Stimulated activated naive CD4-positive, alpha-beta T cell treated with Interleukin-2 at 50 U/mL for 16 hours (primary cell): ENCODE results near the gene ODF2.
"Not testable (repeated sequence)": the region's sequence is repeated elsewhere in the genome, so short reads cannot be mapped to it uniquely, and the experiment has no call there.

Experiments
- DNase-seq: peaks from one replicate; lab custom pipeline; 2025; lab: John Stamatoyannopoulos, UW

The ODF2 gene

DNA sequence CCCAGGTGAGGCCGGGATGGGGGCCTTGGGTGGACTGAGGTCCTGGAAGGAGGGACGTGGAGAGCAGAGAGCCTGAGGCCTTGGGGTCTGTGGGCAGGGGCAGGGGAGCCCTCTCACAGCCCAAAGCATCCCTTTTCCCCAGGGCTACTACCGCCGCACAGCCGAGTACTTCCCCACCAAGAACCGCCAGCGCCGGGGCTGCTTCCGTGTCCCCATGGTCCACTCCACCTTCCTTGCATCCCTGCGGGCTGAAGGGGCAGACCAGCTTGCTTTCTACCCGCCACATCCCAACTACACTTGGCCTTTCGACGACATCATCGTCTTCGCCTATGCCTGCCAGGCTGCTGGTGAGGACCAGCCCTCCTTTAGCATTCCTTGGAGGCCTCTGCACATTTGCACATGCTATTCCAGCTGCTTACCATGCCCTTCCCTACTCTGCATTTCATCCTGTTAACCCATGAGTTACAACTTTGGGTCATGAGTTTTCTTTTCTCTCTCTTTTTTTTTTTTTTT, 31.5 kb upstream of the ODF2 start:
- no peak for DNase-seq

DNA sequence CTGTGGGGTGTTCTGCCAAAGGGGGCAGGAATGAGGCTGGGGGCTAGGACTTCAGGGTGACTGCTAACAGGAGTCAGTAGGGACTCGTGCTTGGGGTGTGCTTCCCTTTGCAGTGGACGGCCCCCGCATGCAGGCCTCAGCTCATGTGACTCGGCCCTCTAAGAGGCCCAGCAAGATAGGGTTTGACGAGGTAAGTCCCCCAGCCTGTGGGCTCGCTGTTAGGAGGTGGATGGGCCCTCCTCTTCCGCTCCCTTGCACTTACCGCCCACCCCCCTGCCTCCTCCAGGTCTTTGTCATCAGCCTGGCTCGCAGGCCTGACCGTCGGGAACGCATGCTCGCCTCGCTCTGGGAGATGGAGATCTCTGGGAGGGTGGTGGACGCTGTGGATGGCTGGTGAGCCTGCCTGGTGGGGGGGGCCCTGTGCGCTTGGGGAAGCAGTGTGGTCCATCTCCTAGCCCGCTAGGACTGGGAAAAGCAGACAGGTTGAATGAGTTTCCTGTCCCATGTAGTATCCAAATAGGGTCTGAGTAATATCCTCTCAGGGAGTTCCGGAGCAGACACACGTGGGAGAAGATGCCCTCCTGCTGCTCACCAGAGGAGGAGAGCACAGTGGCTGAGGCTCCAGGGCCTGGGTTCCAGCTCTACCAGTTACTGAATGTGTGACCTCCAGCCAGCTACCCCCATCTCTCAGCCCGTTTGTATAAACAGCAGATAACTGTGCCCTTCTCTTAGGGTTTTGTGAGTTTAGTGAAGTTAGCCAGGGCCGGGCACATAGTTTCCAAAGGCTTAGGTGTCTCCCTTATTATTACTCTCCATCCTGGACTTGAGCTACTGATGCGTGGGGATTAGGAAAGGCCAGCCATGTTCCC, 26.9 kb upstream of the ODF2 start:
- DNase-seq = no peak

DNA sequence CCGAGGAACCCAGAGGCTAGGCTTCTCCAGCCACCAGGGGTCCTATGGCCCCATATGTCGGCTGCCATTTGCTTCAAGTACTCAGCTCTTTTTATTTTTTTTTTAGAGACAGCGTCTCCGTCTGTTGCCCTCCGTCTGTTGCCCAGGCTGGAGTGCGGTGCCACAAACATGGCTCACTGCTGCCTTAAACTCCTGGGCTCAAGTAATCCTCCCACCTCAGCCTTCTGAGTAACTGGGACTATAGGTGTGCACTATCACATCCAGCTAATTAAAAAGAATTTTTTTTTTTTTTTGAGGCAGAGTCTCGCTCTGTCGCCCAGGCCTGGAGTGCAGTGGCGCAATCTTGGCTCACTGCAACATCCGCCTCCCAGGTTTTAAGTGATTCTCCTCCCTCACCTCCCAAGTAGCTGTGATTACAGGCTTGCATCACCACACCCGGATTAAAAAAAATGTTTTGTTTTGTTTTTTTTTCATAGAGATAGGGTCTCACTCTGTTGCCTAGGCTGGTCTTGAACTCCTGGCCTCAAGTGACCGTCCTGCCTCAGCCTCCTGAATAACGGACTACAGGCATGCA, 26.2 kb upstream of the ODF2 start:
- DNase-seq = no peak

DNA sequence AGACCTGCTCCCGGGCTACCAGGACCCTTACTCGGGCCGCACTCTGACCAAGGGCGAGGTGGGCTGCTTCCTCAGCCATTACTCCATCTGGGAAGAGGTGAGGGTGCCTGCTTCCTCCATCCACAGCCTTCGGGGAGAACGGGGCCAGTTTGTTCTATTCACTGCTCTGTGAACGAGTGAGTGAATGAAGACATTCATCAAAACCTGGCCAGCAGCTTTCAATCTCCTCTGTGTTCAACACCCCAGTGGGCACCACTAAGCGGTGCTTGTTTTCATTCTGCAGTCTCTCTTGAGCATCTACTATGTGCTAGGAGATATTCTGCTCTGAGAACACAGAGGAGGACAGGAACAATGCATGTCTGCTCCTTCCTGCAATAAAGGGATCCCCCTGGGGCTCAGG, 24.6 kb upstream of the ODF2 start:
- DNase-seq = no peak

DNA sequence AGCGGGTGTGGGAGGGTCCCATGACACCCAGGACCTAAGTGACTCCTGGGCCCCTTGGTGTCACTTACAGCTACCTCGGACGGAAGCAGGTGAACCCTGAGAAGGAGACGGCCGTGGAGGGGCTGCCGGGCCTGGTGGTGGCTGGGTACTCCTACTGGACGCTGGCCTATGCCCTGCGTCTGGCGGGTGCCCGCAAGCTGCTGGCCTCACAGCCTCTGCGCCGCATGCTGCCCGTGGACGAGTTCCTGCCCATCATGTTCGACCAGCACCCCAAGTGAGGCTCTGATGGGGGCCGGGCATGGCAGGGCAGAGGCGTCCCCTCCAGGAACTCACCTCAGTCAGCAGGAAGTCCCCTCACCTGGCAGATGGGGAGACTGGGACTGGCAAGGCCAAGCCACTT, 21.5 kb upstream of the ODF2 start:
- DNase-seq = no peak

DNA sequence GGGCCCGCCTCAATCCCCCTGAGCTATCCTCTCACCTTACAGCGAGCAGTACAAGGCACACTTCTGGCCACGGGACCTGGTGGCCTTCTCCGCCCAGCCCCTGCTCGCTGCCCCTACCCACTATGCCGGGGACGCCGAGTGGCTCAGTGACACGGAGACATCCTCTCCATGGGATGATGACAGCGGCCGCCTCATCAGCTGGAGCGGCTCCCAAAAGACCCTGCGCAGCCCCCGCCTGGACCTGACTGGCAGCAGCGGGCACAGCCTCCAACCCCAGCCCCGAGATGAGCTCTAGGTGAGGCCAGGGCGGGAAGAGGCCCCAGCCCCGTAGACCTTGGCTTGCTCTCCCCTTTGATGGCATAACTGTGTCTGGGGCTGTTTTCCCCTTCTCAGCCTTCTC, 20.2 kb upstream of the ODF2 start:
- DNase-seq = no peak

DNA sequence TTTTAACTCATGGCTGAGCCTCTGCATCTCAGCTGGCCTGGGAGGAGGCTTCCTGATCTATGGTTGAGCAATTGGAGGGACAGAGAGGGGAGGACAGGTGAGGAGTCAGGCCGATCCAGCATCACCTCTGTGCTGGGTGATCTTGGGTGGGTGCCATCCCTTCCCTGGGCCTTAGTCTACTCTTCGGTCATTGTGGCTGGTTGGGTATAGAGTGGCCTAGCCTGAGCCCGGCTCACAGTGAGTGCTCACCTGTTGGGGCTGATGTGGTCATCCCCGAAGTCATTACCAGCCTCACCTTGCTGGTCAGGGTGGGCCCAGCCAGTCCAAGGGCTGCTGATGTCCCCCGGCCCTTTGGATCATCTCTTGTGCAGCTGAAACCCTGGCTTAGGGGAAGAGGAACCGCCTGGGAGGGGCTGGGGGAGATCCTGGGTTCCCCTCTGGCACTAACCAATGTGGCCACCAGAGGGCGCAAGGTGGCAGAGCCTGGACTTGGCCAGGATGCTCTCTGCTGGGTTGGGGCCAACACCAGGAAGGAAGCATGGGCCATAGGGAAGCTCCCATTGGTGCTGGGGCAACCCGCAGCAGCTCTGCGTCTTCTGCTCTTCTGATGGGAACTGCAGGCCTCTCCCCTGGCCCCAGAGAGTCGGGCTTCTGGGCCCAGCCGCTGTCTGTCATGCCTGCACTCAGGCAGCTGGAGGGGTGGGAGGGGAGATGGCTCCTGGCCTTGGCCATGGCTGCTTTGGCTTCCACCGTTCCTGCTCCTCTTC, 17.3 kb upstream of the ODF2 start:
- peak; percentile 71 for DNase-seq

DNA sequence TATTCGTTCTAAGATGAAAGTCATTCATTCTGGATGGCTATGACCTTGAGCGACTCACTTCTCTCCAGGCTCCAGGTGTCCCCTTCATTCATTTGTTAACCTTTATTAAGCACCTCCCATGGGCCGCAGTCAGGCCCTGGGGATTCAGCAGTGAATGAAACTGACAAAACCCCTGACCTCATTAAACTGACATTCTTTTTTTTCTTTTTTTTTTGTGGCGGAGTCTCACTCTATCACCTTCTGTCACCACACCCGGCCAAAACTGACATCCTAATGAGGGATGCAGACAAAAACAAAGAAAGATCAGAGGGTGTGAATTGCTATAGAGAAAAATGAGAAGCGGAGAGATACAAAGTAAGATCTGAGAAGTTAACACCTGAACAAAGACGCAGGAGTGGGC, 16.5 kb upstream of the ODF2 start:
- DNase-seq = no peak

DNA sequence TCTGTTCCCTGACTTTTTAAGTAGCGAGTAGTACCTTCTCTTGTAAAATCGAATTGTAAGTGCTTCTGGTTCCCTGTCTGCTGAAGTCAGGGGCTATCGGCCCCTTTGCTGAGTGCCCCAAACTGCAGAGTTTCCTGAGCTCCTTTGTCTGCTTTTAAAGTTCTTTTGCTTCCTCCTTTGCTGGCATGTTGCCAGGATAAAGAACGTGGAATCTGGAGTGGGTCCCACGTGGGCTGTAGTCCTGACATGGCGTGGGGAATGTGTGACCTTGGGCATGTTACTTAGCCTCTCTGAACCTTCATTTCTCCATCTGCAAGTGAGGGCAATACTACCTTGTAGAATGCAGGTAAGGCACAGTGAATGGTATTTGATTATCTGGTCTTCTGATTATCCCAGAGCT, 13.7 kb upstream of the ODF2 start:
- DNase-seq = no peak

DNA sequence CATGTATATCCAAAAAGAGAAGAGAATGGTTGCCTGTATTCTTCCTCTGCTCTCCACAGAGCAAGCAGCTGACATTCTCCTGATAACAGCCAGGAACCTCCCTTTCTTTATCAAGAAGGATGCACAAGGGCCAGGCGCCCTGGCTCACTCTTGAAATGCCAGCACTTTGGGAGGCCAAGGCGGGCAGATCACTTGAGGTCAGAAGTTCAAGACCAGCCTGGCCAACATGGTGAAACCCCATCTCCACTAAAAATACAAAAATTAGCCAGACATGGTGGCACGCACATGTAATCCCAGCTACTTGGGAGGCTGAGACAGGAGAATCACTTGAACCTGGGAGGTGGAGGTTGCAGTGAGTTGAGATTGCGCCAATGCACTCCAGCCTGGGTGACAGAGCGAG, 9.3 kb upstream of the ODF2 start:
- DNase-seq = not testable (repeated sequence)

DNA sequence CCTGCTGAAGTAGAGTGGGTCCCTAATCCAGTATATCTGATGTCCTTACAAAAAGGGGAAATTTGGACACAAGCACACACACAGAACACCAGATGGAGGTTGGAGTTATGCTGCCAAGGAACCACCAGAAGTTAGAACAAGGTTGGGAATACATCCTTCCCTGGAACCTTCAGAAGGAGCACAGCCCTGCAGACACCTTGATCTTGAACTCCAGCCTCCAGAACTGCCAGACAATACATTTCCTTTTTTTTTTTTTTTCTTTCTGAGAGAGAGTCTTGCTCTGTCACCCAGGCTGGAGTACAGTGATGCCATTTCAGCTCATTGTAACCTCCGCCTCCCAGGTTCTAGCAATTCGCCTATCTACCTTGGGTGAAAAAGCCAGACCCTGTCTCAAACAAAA, 7.1 kb upstream of the ODF2 start:
- DNase-seq = no peak

DNA sequence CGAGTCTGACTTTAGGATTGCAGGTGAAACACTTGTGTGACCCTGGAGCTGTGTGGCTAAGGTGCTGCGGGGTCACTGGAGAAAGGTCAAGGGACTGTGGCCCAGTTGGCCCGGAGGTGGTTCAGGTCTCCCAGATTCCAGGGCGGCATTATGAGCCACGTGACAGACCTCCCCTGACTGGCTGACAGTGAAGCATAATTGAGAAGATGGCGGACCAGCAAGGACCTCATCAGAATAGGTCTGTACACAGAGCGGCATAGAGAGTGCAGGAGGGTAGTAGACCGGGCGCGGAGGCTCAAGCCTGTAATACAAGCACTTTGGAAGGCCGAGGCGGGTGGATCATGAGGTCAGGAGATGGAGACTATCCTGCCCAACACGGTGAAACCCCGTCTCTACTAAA, 815 bp upstream of the ODF2 start:
- no peak for DNase-seq

DNA sequence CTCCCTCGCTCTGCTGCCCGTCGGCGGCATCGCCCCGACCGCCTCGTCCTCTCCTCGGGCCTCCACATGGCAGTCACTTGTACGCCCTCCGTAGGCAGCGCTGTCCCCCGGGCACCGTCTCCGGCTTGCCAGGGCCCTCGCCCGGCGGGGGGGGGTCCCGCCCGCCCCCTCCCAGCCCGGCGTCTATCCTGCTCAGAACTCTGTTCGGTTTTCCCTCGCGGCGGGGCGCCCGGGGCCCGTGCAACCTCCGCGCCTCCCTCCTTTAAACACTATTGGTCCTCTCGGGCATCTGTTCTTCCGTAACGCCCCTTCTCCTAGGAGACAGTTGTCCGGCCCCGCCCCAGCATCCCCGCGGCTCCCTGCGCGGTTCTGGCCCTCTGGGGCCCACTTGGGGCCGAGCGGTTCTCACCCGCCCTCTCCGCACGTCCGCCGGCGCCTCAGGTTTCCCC, 831 bp downstream of the ODF2 start:
- peak; percentile 67 for DNase-seq

DNA sequence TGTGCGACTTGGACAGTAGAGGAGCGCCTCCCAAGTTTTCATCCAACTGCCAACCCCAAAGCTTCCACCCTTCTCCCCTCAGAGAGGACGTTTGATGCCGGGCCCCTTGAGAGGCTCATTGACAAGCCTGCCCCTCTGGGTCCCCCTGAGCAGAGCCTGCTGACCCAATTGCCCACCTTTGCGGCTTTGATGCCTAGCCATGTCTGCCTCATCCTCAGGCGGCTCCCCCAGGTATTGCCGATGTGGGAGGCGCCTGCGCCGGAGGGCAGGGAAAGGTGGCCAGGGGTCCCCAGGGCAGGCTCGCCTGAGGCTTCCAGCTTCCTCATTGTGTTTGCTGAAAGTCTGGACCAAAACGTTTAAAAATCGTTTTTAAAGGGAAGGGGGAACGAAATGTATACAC, 1.4 kb downstream of the ODF2 start:
- no peak for DNase-seq

DNA sequence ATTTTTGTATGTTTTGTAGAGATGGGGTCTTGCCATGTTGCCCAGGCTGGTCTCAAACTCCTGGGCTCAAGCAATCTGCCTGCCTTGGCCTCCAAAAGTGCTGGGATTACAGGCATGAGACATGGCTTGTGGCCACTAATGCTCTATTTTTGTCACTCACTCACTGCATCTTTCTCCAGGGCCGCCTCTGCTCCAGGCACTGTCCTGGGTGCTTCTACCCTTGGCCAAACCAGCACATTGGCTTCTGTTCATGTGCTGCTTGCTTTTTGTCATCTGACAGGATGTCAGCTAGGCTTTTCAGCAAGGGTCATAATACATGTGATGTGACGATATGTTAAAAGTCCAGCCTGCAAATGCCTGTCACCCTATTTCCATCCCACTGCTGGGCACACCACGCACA, 3.2 kb downstream of the ODF2 start:
- no peak for DNase-seq

DNA sequence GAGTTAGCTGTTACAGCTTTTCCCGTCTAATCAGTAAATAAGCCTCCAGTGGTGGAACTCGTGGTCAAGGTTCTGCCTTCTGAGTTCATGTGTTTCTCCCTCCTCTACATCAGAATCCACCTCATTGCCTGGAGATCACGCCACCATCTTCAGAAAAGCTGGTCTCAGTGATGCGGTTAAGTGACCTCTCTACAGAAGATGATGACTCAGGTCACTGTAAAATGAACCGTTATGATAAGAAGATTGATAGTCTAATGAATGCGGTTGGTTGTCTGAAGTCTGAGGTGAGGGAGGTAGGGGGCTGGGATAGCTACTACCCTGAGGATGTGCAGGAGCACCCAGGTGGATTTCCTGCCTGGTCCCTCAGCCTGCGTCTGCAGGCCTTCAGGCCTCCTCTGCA, 13.3 kb downstream of the ODF2 start:
- DNase-seq = no peak

DNA sequence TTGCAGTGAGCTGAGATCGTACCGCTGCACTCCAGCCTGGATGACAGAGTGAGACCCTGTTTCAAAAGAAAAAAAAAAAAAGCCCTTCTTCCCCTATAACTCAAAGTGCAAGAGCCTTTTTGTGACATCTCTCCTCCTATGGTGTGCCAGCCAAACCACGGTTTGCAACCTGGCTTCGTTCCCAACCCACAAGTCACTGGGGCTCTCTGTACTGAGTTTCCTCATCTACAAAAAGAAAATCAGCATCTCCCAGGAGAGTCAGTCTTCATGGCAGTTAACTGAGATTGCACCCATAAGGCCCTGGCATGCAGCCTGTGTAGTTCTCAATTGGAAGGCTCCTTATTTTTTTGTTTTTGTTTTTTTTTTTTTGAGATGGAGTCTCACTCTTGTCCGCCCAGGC, 14.8 kb downstream of the ODF2 start:
- DNase-seq = no peak

DNA sequence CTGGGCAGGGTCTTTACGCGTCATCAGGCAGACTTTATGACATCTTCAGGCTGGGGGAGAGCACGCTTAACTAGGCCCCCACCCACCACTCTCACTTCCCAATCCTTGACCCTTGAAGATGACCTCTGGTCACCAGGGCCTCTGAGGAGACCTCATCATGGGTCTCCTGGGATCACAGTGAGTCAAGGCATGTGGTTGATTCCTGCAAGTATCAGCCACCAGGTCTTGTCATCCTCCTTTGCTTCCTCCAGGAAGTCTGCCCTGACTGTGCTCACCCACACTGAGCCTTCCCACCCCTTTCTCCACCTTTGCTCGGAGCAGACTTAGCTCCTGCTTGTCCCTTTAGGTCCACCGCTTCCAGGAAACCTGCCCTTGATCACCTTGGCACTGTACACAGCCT, 17.3 kb downstream of the ODF2 start:
- DNase-seq = no peak

DNA sequence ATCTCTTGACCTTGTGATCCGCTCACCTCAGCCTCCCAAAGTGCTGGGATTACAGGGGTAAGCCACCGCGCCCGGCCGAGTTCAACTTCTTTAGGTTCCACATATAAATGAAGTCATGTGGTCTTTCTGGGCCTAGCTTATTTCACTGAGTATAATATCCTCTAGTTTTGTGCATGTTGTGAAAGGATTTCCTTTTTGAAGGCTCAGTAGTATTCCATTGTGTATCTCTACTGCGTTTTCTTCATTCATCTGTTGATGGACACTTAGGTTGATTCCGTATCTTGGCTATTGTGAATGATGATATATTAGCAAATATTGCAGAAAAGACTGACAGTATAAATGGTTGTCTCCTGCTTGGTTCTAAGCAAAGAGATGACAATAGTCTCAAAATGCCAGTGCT, 20.1 kb downstream of the ODF2 start:
- no peak for DNase-seq

DNA sequence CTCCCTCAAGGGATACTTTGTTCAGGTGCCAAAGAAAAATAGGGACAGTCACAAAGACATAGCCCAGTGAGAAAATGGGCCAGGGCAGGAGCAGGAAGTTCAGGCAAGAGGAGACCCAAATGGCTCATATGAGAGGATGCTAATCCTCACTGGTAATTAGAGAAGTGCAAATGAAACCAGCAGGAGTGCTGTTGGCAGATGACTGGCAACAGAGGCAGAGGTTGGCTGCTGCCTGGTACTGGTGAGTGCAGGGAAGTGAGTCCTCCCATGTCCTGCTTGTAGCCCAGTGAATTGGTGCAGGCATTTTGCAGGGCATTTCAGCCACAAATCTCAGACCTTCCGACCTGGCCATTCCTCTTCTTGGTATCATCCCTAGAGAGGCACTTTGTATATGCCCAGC, 23.5 kb downstream of the ODF2 start:
- no peak for DNase-seq

DNA sequence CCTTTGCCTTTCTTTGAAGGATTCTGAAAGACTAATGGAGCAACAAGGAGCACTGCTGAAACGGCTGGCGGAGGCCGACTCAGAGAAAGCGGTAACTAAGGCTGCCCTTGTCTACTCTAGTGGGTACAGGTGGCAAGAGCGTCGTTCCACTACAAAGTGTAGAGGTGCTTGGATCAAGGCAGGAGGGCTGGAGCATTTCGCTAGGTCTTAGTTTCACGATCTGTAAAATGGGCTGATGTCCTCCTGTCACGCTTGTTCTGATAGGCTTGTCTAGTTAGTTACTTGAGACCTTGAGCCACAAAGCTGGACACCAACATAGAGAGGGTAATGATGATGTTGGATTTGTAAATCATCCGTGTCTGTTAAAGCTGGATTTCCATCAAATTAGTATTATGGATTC, 25.8 kb downstream of the ODF2 start:
- DNase-seq = no peak

DNA sequence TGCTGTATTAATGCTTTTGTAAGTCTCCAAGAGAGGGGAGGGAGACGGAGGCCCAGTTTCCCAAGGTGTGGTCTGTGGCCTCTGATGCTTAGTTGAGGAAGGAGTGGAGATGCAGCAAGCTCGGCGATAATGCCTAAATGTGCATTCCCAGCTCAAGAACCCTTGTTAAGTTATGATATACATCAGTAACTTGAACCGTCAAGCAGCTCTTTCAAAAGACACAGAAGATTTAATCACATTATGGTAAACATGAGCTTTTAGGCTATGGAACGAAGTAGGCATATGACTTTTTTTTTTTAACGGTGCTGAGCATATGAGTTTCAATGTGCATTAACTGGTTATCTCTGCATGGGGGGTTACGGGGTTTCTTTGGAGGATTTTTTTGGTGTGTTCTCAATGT, 26.4 kb downstream of the ODF2 start:
- no peak for DNase-seq
